Stimulated activated CD4-positive, alpha-beta T cell treated with anti-CD3 and anti-CD28 coated beads, Interleukin-12 subunit alpha, Interleukin-12 subunit beta, amount 100 ng/mL, for 48 hours (primary cell): Measurements from ENCODE around the gene NAA35.
"Not testable (repeated sequence)": the region's sequence is repeated elsewhere in the genome, so short reads cannot be mapped to it uniquely, and the experiment has no call there.

Experiments
- DNase-seq, 3 donors: peaks; one replicate each; pipeline ENCODE4 v3.0.0-alpha.2; 2020; ENCODE audit warnings: low read depth in 2 of 3, low spot score in 1 of 3

Gene NAA35

DNA sequence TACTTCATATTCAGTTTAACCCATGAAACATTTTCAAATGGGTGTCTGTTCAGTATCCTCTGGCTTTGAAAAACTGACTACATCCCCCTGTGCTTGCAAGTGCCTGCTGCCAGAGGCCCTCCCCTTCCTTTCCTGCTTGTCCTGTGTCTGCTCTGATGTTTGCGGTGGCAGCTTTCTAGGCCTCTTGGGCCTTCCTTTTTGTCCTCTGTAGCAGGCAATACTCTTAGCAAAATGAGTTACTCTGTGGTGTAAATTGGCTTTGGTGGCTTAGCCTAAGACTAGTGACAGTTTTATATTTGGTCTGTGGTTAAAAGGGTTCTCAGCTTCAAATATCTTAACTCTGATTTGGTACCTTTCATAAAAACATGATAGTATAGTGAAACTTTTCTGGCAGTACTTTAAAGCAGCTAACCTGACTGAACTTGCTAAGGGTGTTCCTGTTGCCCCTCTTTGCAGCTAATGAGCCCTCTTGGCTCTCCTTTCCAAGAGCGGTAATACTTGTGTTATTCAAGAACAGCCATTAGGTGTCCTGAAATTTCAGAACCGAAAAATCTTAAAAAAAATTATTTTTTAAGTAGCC lies 81.8 kb downstream of the NAA35 start:
- no peak for DNase-seq

DNA sequence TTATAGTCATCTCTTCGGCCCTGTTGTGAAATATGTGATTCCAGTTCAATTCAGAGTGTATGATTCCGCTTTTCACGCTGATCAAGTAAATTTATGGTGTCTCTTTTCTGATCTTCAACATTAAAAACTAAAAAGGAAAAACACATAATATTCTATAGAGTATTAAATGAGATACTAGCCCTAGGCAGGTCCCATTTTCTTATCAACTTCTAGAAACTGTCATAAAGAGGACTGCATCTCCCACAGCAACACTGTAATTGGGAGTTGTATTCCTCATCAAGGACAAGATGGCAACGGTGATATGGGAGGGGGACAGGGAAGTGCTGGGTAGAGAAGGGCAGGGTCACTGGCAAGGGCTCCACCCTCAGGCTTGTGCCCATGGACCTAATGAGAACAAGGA lies 86.8 kb downstream of the NAA35 start:
- DNase-seq, result no peak

GRCh38 chr9:86034863-86035734 lies 94.2 kb downstream of the NAA35 start:
- DNase-seq, result peak in 1 of 3 donors; percentile 10

GRCh38 chr9:86035827-86036440 lies 95.0 kb downstream of the NAA35 start:
- DNase-seq, result no peak

DNA sequence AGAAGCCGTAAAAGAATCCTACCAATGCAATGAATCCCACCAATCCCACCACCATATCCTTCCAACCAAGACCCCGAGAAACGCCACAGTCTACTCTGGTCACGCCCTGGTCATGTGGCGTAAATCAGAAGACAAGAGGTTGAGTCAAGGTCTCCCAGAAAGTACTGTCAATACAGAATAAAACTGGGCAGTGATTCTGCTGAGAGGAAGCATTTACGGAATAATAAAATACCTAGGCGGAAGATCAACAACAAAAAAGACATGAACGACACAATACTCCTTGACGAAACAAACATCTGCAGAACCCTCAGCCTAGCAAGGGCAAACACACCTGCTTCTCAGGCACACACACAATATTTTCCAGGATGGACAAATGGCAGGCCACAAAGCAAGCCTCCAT lies 95.6 kb downstream of the NAA35 start:
- no peak for DNase-seq

GRCh38 chr9:86039991-86040860 lies 99.3 kb downstream of the NAA35 start:
- no peak for DNase-seq

DNA sequence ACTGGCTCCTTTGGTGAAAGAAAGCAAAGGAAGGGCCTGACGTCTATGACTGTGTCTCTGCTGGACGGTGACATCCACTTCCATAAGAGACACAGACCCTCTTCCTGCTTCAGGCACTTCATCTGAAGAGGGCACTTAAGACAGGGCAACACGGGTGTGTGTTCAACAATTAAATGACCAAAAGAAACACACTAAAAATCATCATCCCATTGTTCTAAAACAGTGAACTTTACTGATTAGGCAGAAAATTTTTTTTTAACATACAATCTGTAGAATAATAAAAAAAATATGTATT lies 99.9 kb downstream of the NAA35 start:
- DNase-seq, result no peak

GRCh38 chr9:86041311-86041741 lies 100.4 kb downstream of the NAA35 start:
- DNase-seq, result no peak

- no peak for DNase-seq
Measured at GRCh38 chr9:86042199-86042978, 101.4 kb downstream of the NAA35 start.

DNA sequence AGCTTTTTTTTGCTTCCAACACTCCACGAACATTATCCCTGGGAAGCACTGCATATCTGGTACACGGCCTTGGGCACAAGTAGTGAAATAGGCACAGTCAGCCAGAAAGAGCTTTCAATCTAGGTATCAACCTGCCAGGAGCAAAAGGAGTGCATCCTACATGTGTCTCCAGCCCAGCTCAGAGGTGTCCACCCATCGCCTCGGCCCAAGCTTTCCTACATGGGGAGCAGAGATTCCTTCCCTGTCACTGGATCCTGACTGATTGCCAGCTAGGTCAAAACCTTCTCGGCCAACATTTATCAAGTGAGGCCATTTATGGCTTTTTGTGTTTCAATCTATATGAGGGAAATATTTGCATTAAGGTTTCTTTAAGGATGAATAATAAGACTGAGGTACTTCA lies 102.6 kb downstream of the NAA35 start:
- DNase-seq, result no peak

DNA sequence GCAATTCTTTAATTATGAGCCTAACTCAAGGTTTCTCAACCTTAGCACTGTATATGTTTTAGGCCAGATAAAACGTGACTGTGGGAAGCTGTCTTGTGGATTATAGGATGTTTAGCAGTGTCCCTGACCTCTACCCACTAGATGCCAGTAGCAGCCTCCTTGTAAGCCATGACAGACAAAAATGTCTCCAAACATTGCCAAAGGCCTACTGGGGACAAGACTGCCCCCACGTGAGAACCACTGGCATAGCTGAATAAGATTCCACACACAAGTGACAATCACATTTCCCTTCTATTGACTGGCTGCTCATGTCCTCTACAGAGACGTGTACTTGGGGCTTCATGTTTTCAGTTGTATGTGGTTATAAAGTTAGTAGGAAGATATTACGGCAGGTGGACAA lies 103.1 kb downstream of the NAA35 start:
- DNase-seq, result no peak

GRCh38 chr9:86045654-86046053 lies 104.7 kb downstream of the NAA35 start:
- DNase-seq, result no peak

- DNase-seq, result no peak
Measured at GRCh38 chr9:86046071-86046636, 105.2 kb downstream of the NAA35 start.

- DNase-seq, result no peak
Measured at GRCh38 chr9:86046930-86047341, 106.0 kb downstream of the NAA35 start.

DNA sequence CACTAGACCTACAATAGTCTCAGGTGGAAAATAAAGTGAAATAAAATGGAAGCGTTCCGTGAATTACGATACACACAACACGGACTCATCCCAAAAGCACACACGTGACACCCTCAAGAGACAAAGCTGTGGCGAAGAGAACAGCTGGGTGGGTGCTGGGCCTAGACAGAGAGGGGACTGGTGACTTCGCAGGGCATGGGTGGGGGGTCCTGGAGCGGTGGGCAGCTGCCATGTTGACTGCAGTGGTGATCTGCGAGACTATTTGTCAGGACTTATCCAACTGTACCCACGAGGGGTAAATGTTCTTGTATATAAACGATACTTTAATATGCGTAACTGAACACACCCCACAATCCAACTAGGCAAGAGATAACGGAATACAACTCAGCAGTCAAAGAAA lies 106.4 kb downstream of the NAA35 start:
- no peak for DNase-seq

DNA sequence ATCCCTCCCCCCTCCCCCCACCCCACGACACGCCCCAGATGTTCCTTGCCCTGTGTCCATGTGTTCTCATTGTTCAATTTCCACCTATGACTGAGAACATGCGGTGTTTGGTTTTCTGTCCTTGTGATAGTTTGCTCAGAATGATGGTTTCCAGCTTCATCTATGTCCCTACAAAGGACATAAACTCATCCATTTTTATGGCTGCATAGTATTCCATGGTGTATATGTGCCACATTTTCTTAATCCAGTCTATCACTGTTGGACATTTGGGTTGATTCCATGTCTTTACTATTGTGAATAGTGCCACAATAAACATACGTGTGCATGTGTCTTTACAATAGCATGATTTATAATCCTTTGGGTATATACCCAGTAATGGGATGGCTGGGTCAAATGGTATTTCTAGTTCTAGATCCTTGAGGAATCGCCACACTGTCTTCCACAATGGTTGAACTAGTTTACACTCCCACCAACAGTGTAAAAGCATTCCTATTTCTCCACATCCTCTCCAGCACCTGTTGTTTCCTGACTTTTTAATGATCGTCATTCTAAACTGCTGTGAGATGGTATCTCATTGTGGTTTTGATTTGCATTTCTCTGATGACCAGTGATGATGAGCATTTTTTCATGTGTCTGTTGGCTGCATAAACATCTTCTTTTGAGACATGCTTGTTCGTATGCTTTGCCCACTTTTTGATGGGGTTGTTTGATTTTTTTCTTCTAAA lies 107.2 kb downstream of the NAA35 start:
- not testable (repeated sequence) for DNase-seq

DNA sequence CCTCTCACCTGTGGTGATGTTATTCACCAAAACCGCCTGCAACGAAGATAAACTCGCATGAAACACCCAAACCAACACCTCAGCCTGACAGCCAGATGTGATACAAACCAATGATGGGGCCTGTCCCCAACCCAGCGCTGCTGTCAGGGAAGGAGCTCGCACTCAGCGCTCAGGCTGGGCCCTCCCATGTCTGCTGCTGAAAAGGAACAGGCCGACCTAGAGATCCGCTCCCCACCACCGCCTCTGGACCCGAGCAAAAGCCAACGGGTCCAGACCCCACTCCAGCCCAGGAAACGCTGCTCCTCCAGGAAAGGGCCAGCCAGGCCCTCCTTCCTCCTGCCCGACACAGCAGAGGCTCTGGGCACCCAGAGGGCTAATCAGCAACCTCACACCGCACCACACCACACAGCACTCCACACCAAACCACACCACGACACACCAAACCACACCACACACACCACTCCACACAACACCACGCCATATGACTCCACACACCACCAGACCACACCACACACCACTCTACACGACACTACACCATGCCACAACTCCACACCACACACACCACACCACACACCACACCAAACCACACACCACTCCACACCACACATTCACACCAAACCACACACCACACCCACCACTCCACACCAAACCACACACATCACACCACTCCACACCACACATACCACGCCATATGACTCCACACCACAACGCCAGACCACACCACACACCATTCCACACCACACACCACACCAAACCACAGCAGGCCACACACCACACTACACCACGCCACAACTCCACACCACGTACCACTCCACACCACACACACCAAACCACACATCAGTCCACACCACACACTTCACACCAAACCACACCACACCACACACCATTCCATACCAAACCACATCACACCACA lies 111.9 kb downstream of the NAA35 start:
- DNase-seq, result no peak

DNA sequence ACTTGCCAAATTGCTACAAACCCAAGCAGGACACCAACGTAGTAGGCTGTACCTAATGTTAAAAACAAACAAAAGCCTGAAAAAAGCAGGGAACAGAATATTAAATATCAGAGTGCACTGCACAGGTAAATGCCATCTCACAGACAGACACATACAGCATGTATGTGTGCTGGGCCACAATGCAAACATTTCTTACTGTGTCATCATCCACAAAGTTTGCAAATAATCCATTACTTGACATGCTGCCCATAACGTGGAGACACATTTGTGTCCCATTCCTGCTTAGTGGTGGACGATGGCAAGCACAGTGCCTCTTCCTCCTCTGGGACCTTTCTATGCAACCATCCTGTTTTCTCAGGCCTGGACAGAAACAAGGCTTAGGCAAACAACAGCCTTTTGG lies 113.7 kb downstream of the NAA35 start:
- DNase-seq, result no peak

DNA sequence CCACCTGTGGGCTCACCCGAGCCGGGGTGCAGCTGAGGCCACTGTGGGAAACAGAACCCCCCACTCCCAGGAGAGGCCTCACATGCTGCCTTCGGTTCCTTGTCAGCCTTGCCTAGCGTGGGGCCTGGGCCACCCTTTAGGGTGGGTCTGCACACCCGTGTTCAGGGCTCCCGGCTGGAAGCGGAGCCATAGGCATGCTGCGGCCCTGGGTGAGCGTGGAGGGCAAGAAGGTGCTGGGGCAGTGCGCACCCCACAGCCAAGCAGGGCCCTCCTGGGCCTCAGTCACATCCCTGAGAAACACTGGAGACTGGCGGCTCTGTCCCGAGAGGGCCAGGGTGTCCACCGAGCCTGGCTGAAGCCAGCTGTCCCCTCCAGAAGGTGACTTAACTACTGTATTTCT lies 116.5 kb downstream of the NAA35 start:
- no peak for DNase-seq
